Activated CD4-positive, alpha-beta T cell treated with anti-CD3 and anti-CD28 coated beads for 24 hours (primary cell): Measurements from ENCODE around the gene KIRREL3.
"Not testable (repeated sequence)": the region's sequence is repeated elsewhere in the genome, so short reads cannot be mapped to it uniquely, and the experiment has no call there.

ENCODE experiments used
- DNase-seq, 2 donors: peaks; one replicate each; pipeline ENCODE4 v3.0.0-alpha.2; 2020; ENCODE audit warnings: low read depth in 2 of 2

The KIRREL3 gene

GRCh38 chr11:126952533-126952932 lies 48.0 kb downstream of the KIRREL3 start:
- DNase-seq = not testable (repeated sequence)

- no peak for DNase-seq
These were observed 49.1 kb downstream of the KIRREL3 start for GRCh38 chr11:126951465-126951864.

- no peak for DNase-seq
These were observed 51.3 kb downstream of the KIRREL3 start for GRCh38 chr11:126949066-126949891.

GRCh38 chr11:126948563-126948962 lies 52.0 kb downstream of the KIRREL3 start:
- no peak for DNase-seq

GRCh38 chr11:126945319-126945718 lies 55.3 kb downstream of the KIRREL3 start:
- no peak for DNase-seq

- no peak for DNase-seq
These were observed 57.3 kb downstream of the KIRREL3 start for GRCh38 chr11:126943316-126943715.

- no peak for DNase-seq
These were observed 58.4 kb downstream of the KIRREL3 start for GRCh38 chr11:126942146-126942545.

GRCh38 chr11:126939552-126939951 lies 61.0 kb downstream of the KIRREL3 start:
- DNase-seq = no peak

GRCh38 chr11:126938718-126939117 lies 61.9 kb downstream of the KIRREL3 start:
- DNase-seq = no peak

- DNase-seq = no peak
These were observed 70.3 kb downstream of the KIRREL3 start for GRCh38 chr11:126930091-126930841.

- no peak for DNase-seq
These were observed 71.2 kb downstream of the KIRREL3 start for GRCh38 chr11:126929179-126930061.

- DNase-seq = no peak
These were observed 72.9 kb downstream of the KIRREL3 start for GRCh38 chr11:126927623-126928022.

GRCh38 chr11:126926376-126926791 lies 74.2 kb downstream of the KIRREL3 start:
- no peak for DNase-seq

- DNase-seq = no peak
These were observed 75.1 kb downstream of the KIRREL3 start for GRCh38 chr11:126925321-126926093.

GRCh38 chr11:126924376-126925040 lies 76.1 kb downstream of the KIRREL3 start:
- DNase-seq = no peak

- DNase-seq = no peak
These were observed 79.7 kb downstream of the KIRREL3 start for GRCh38 chr11:126920833-126921232.

GRCh38 chr11:126919147-126919823 lies 81.3 kb downstream of the KIRREL3 start:
- DNase-seq = no peak

GRCh38 chr11:126918556-126918955 lies 82.0 kb downstream of the KIRREL3 start:
- no peak for DNase-seq

GRCh38 chr11:126917531-126918204 lies 82.9 kb downstream of the KIRREL3 start:
- no peak for DNase-seq
